G401 (cell line): ENCODE results near the gene CHRNE. TPM values are rescaled to one million over a fixed set of nuclear protein-coding genes. Genes with fewer than 3 reads are reported as not detected.
"Not testable (repeated sequence)": the region's sequence is repeated elsewhere in the genome, so short reads cannot be mapped to it uniquely, and the experiment has no call there.

Experiments
- DNase-seq: peaks from one replicate; pipeline ENCODE4 v3.0.0-alpha.2; 2015; ENCODE audit warnings: low spot score
- in situ Hi-C: cut with HindIII; loops from 2 replicates; pipeline ENCODE4 v1.10.0; 2016; ENCODE audit warnings: low sequenced_read_pairs, mixed read lengths
- total RNA-seq: library from RNA; depleted of rRNA; stranded (reverse); fragments of >200 nt; shearing (Covaris generic); gene quantifications from 2 replicates; pipeline ENCODE4 v1.2.3, GENCODE V29; 2014

The CHRNE gene
- total RNA-seq, 1 experiment from 2014 or later, result not detected

DNA sequence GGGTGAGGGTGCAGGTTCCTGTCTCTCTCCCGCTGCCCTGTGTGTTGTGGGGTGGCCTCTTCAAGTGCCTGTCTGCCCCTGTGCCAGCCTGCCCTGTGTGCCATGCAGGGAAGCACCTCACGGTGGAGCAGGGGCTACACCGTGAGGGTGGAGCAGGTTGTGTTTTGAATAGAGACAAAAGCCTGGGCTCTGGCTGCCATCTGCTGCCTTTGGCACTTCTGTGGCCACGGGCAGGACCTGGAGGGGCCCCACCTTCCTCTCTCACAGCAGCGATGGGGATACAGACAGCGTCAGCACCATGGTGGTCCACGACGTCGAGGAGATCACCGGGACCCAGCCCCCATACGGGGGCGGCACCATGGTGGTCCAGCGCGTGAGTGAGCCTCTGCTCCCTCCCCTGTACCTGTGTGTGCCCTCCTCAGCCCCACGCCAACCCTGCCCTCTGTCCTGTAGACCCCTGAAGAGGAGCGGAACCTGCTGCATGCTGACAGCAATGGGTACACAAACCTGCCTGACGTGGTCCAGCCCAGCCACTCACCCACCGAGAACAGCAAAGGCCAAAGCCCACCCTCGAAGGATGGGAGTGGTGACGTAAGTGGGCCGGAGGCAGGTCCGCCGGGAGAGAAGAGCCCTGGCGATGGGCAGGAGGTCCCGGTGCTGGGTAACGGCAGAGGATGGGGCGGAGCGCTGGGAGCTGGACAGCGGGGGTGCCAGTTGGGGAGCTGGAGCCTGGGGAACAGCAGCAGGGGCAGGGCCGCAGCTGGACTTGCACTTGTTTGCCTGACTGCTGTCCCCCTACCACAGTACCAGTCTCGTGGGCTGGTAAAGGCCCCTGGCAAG is 9.0 kb downstream of the CHRNE start:
- in situ Hi-C loops, result no loop called here
- DNase-seq, result no peak

DNA sequence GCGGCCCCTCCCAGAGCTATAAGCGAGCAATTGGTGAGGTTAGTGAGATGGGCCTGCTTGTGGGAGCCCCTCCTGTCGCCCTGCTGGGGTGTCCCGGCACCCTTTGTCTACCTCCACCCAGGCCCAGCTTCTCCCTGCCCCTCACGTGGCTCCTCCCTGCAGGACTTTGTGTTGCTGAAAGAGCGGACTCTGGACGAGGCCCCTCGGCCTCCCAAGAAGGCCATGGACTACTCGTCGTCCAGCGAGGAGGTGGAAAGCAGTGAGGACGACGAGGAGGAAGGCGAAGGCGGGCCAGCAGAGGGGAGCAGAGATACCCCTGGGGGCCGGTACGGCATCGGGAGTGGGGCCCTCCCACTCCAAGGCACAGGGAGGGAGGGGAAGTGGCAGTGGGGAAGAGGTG is 9.6 kb downstream of the CHRNE start:
- no peak for DNase-seq
- in situ Hi-C loops, result no loop called here

DNA sequence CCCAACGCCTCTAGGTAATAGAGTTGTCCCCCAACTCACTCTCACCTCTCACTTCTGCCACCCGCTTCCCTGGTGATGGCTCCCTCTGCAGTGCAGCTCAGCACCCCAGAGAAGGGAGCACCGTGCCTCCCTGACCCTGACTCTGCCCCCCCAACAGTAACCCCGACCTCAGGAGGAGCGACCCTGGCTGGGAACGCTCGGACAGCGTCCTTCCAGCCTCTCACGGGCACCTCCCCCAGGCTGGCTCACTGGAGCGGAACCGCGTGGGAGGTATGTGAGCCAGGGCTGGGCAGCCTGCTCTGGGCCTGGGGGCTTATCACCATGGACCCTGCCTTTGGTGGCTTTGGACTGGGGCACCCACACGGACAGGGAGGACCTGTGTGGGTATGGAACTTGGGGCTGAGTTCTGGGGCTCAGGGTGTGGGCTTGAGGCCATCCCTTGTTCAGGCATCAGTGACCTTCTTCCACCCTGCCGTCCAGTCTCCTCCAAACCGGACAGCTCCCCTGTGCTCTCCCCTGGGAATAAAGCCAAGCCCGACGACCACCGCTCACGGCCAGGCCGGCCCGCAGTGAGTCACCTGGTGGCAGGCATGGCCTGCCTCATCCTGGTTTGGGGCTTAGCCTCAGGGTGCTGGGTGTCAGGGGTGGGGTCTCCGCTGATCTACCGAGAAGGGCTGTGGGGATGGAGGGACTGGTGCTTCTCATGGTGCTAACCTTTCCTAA is 10.2 kb downstream of the CHRNE start:
- no peak for DNase-seq
- in situ Hi-C loops, result no loop called here

DNA sequence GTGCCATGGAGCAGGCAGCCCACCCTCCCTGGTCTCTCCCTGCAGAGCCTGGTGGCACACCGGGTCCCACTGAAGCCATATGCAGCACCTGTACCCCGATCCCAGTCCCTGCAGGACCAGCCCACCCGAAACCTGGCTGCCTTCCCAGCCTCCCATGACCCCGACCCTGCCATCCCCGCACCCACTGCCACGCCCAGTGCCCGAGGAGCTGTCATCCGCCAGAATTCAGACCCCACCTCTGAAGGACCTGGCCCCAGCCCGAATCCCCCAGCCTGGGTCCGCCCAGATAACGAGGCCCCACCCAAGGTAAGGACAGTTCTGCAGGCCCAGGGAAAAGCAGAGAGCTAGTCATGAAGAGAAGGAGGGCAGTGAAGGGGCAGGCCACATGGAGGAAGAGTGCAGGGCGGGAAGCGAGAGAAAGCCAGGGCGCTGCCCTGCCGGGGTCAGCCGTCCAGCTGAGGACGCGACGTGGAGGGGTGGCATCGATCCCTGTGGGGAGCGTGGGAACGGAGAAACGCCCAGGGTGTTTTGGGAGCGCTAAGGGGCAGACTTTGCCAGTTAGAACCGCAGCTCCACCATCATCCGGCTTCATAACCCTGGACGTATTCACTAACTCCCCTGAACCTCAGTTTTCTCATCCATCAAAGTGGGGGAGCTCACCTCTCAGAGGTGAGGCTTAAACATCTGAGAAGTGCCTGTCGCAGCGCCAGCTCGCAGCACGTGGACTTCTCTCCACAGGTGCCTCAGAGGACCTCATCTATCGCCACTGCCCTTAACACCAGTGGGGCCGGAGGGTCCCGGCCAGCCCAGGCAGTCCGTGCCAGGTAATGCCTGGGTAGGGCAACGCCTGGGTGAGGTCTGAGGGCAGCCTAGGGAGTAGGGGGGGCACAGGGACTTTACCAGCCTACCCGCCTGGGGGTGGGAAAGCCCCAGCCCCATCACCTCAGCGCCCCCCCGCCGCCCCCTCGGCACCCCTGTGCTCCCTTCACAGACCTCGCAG is 11.2 kb downstream of the CHRNE start:
- in situ Hi-C loops, result no loop called here
- DNase-seq, result no peak

DNA sequence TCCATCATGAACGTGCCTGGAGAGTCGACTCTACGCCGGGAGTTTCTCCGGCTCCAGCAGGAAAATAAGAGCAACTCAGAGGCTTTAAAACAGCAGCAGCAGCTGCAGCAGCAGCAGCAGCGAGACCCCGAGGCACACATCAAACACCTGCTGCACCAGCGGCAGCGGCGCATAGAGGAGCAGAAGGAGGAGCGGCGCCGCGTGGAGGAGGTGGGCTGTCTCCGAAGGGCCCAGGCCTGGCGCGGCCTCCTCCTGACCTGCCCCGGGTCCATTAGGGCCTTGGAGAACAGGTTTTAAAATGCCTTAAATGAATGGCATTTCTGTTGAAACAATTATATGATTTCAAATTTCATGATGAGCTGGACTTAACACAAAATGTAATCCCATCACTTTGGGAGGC is 15.3 kb downstream of the CHRNE start:
- DNase-seq, result no peak
- in situ Hi-C loops, result no loop called here

DNA sequence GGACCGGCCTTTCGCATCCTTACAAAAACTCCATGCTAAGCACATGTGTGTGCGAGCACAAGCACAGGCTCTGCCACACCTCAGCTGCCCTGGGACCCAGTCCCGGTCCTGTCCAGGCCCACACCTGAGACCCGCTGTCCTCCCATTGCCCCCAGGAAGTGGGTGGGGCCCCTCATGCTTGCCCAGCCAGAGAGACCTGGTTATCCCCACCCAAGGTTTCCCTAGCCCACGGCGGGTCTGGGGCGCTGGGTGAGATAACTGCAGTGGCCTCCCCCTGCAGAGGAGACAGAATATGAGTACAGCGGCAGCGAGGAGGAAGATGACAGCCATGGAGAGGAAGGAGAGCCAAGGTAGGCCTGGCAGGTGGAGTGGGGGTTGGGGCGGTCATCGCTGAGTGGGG is 16.1 kb downstream of the CHRNE start:
- no peak for DNase-seq
- in situ Hi-C loops, result no loop called here

DNA sequence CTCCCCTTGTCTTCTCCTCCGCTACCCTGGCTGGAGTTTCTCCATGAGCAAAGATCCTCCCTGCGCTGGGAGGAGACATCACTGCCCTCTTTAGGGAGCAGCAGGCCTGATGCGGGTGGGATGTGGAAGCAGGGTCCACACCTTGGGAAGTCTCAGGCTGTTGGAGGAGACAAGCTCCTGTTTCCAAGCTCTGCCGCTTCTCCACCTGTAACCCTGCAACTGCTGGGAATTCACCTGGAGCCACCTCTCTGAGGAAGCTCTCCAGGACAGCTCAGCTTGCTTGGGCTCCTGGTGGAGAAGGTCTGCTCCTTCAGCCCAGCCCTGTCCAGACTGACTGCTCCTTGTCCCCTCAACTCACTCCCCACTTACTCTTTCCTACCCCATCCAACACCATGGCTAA is 18.4 kb downstream of the CHRNE start:
- no peak for DNase-seq
- in situ Hi-C loops, result no loop called here

DNA sequence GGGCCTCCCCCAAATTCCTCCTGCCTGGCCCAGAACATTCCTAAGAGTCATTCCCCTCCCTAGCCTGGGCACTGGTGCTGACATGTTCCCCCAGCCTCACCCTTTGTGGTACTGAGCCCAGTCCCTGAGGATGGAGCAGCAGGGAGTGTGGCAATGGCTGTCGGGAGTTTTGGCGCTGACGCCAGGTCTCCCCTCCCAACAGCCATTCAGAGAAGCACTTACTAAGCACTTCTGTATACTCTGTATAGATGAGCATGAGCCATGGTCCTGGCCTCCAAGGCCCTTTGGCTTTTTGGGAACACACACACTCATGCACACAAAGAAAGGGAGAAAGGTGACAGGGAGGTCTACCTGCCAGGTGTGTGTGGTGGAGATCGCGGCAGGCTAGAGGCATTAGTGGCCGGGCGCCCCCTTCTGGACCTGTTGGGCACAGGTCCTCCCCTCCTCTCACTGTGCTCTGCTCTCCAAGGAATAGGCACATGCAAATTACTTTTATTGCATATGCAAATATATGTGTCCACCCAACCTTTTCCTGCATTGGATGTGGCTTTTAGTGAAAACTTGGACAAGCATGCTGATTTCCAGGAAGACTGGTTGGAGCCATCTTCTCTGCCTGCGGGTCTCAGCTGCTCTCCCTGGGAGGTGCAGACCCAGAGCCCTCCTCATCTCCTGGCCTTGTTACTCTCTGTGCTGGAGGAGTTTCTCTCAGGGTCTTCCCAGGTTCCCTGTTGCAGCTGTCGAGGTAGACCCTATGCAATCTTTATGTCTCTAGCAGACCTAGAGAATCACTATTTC is 20.9 kb downstream of the CHRNE start:
- in situ Hi-C loops, result no loop called here
- peak; percentile 69 for DNase-seq

DNA sequence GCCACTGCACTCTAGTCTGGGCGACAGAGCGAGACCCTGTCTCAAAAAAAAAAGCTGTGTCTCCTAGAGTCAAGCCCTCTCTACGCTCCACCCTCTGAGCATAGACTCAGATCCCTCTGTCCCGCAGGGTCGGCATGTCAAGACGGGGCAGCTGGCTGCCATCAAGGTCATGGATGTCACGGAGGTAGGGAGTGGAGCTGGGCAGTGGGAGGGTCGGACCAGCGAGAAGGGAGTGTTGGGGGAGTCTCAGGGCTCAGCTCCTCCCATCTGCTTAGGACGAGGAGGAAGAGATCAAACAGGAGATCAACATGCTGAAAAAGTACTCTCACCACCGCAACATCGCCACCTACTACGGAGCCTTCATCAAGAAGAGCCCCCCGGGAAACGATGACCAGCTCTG is 22.0 kb downstream of the CHRNE start:
- in situ Hi-C loops, result no loop called here
- DNase-seq, result no peak

DNA sequence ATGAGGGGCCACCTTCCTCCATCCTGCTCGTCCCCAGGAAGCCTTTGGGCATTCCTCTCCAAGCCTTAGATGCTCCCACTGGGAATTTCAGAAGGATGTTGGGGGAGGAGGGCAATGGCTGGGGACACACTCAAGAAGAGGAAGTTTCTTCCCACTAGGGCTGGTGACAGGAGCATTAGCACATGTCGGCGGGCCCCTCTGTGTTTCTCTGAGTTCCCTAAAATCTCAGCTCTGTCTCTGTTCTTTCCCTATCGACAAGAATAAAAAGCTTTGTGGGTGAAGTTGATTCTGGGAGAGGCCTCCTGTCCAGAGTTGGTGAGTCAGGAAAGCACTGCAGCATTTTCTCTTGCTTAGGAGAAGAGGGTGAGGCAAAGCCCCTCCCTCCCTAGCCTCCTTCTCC is 23.3 kb downstream of the CHRNE start:
- in situ Hi-C loops, result no loop called here
- DNase-seq, result no peak

DNA sequence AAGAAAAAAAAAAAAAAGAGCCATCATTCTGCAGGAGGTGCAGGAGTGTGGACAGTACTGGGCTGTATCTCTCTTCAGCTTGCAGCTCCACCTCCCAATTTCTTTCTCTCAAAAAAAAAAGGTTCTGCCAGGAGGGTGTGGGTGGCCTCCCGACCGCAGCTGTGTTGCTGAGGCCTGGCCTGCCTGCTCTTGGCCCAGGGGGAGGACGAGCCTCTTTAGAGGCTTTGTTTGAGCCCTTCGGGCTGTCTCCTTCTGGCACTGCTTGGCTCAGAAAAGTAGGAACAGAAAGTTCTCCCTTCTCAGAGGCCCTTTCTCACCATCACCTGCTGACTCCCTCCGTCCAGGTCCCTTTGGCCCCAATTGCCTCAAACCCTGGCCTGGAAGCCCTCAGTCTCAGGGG is 25.8 kb downstream of the CHRNE start:
- no peak for DNase-seq
- in situ Hi-C loops, result no loop called here

DNA sequence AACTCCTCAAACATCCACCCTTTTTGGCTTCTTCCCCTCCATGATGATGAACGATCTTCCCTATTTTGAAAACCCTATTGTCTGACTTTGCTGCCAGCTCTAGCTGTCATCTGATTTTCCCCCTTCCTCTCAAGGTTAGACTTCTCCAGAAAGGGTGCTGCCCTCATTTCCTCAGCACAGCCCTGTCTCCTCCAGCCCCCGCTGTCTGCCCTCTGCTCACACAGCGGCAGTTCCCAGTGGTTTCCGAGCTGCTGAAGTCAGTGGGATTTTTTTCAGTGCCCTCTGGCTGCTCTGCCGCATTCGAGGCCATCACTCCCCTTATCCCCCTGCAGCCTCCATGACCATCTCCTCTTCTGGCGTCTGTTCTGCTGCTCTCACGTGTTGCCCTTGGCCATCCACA is 30.1 kb downstream of the CHRNE start:
- no peak for DNase-seq
- in situ Hi-C loops, result no loop called here

DNA sequence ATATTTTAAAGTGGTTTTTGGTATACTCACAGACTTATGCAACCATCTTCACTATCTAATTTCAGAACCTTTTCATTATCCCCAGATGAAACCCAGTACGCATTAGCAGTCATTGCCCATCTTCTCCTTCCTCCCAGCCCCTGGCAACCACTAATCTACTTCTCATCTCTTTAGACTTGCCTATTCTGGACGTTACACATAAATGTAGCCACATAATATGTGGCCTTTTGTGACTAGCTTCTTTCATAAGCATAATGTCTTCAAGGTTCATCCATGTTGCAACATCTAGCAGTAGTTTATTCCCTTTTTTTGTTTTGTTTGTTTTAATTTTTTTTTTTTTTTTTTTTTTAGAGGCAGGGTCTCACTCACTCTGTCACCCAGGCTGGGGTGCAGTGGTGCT is 32.0 kb downstream of the CHRNE start:
- no peak for DNase-seq
- in situ Hi-C loops, result no loop called here

DNA sequence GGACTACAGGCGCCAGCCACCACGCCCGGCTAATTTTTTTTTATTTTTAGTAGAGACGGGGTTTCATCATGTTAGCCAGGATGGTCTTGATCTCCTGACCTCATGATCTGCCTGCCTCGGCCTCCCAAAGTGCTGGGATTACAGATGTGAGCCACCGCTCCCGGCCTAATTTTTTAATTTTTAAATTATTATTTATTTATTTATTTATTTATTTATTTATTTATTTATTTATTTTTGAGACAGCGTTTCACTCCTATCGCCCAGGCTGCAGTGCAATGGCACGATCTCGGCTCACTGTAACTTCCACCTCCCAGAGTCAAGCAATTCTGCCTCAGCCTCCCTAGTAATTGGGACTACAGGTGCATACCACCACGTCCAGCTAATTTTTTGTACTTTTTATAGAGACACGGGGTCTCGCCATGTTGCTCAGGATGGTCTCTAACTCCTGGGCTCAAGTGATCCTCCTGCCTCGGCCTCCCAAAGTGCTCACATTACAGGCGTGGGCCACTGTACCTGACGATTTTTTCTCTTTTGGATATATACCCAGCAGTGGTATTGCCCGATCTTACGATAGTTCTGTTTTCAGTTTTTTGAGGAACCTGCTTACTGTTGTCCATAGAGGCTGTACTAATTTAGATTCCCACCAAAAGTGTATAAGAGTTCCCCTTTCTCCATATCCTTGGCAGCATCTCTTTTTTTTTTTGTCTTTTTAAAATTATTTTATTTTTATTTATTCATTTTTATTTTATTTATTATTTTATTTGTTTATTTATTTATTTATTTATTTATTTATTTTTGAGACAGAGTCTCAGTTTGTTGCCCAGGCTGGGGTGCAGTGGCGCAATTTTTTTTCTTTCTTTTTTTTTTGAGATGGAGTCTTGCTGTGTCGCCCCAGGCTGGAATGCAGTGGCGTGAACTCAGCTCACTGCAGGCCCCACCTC is 33.6 kb downstream of the CHRNE start:
- in situ Hi-C loops, DNase-seq: not testable (repeated sequence)

DNA sequence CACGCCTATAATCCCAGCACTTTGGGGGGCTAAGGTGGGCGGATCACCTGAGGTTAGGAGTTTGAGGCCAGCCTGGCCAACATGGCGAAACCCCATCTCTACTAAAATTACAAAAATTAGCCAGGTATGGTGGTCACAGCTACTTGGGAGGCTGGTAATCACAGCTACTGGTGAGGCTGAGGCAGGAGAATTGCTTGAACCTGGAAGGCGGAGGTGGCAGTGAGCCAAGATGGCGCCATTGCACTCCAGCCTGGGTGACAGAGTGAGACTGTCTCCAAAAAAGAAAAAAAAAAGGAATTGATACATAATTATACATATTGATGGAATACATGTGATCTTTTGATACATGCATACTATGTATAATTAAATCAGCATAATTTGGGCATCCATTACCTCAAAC is 35.4 kb downstream of the CHRNE start:
- DNase-seq, in situ Hi-C loops: not testable (repeated sequence)

DNA sequence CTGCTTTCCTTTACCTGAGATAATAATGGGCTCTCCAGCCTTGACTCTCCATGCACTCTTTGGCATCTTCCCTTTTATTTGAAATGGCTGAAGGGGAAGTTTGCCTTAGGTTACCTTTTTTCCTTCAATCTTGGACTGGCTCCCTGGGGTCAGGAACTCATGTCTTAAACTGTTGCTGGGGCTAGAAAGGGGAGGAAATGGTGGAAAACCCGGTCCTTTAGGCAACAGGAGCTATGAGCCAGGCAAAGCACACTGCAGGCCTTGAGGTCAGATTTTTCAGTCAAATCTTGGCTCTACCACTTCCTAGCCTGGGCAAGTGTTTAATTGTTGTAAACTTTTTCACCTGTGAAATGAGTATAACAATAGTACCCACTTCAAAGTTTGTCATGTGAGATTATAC is 39.6 kb downstream of the CHRNE start:
- DNase-seq, result no peak

DNA sequence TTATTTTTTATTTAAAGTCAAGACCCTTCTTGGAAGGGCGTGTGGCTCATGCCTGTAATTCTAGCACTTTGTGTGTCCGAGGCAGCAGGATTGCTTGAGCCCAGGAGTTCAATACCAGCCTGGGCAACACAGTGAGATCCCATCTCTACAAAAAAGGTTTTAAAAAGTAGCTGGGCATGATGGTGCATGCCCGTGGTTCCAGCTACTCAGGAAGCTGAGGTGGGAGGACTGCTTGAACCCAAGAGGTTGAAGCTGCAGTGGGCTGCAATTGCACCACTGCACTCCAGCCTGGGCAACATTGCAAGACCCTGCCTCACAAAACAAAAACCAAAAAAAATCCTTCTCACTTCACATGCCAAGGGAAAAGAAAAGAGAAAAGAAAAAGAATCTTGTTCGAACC is 40.2 kb downstream of the CHRNE start:
- in situ Hi-C loops, result no loop called here

More for the DNA sequence above, 39.6 kb downstream of the CHRNE start:
- in situ Hi-C loops, result no loop called here

DNA sequence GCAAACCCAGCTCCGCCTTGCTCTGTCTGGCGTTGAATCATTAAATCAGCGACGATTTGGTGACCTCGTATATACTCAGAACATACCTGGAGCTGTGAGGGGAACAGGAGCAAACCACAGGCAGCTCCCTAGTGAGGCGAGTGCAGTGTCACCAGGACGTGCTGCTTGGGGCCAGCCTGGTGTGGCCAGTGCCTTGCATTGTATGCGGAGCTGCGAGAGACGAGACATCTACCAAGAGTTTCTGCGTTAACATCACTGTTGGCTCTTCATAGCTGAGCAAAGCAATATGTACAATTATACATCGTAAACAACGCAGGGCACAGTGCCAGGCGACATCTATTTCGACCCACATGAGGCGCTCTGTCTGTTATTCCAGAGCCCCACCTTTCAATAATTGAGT is 41.8 kb downstream of the CHRNE start:
- no peak for DNase-seq
- in situ Hi-C loops, result no loop called here

More for the DNA sequence above, 40.2 kb downstream of the CHRNE start:
- no peak for DNase-seq
